Spleen (tissue), 11 donors: ENCODE data around the gene YKT6. TPM values are rescaled to one million over a fixed set of nuclear protein-coding genes. Genes with fewer than 3 reads are reported as not detected.

Experiments
- DNase-seq: peaks from one replicate; pipeline ENCODE4 v3.0.0-alpha.2; 2020
- H3K27ac ChIP-seq, 8 donors: fragments of 200-600 bp; sonication (generic) in 7 of 8; 1 replicate in 4 of 8; 2 replicates in 4 of 8; pipeline versions ENCODE4 v1.5.0 to v1.8.0; 2016 to 2021; ENCODE audit warnings: inconsistent platforms in 4 of 8, mild to moderate bottlenecking in 4 of 8, moderate library complexity in 1 of 8
- H3K27me3 ChIP-seq, 7 donors: fragments of 200-600 bp; sonication (generic) in 6 of 7; replicated peaks in 1 of 7; 1 replicate in 4 of 7; 2 replicates in 3 of 7; pipeline versions ENCODE4 v1.5.0 to v1.8.0; 2016 to 2021; ENCODE audit warnings: inconsistent platforms in 3 of 7, mild to moderate bottlenecking in 1 of 7
- H3K36me3 ChIP-seq, 6 donors: fragments of 200-600 bp; sonication (generic) in 5 of 6; 1 replicate in 4 of 6; 2 replicates in 2 of 6; pipeline versions ENCODE4 v1.5.0 to v1.8.0; 2016 to 2021; ENCODE audit warnings: inconsistent platforms in 2 of 6
- H3K4me1 ChIP-seq, 6 donors: fragments of 200-600 bp; sonication (generic) in 5 of 6; 1 replicate in 3 of 6; 2 replicates in 3 of 6; pipeline versions ENCODE4 v1.5.0 to v1.8.0; 2016 to 2021; ENCODE audit warnings: inconsistent platforms in 3 of 6
- H3K4me3 ChIP-seq, 8 donors: fragments of 200-600 bp; sonication (generic) in 7 of 8; 1 replicate in 4 of 8; 2 replicates in 4 of 8; pipeline versions ENCODE4 v1.5.0 to v1.8.0; 2016 to 2021; ENCODE audit warnings: inconsistent platforms in 4 of 8, mild to moderate bottlenecking in 4 of 8, moderate library complexity in 2 of 8
- H3K9me3 ChIP-seq, 8 donors: fragments of 200-600 bp; sonication (generic) in 7 of 8; 1 replicate in 4 of 8; 2 replicates in 4 of 8; pipeline versions ENCODE4 v1.5.0 to v1.8.0; 2016 to 2021; ENCODE audit warnings: inconsistent platforms in 4 of 8
- POLR2A ChIP-seq, 3 donors: fragments of 450-650 bp; IDR thresholded peaks; one replicate each; pipeline ENCODE4 v1.5.1; 2017; ENCODE audit warnings: antibody characterized with exemption in 3 of 3, mild to moderate bottlenecking in 1 of 3
- POLR2AphosphoS5 ChIP-seq, 3 donors: sonication (generic); formaldehyde crosslinking; IDR thresholded peaks; one replicate each; pipeline ENCODE4 v1.5.1; 2017; ENCODE audit warnings: antibody characterized with exemption in 3 of 3
- WGBS, 5 donors: extraction: QIAGEN DNeasy Blood & Tissue Kit in 3 of 5; methylation state at CpG; one replicate each; pipeline versions ENCODE4 v1.1.5 to v1.1.7; 2013 to 2018; 5-methylcytosine and 5-hydroxymethylcytosine counted together
- intact Hi-C: fragments of 100-400 bp; cut with DNase I; formaldehyde crosslinking; loops from one replicate; pipeline ENCODE4 v1.15.0; 2023; ENCODE audit warnings: low total_unique reads
- polyA plus RNA-seq, 3 donors: library from polyadenylated mRNA; stranded (reverse); fragments of 200-250 nt; gene quantifications; one replicate each; pipeline ENCODE4 v1.2.1, GENCODE V29; 2013
- total RNA-seq, 7 donors: library from RNA; depleted of rRNA in 3 of 7; stranded (reverse); fragments of >200 nt in 3 of 7; fragmentation: NEBNext Ultra II Directional in 4 of 7; extraction: Animal tissue kit (Norgen Biotek cat#: 25700) in 4 of 7; gene quantifications; one replicate each; pipeline versions ENCODE4 v1.1.0 to v1.2.1, GENCODE V29; 2016 to 2021
- TF ChIP-seq, protein P1 (sequence below), 11 experiments: fragments of 200-600 bp in 7 of 11; fragments of 450-650 bp in 4 of 11; sonication (generic) in 4 of 11; IDR thresholded peaks in 8 of 11; conservative IDR thresholded peaks in 3 of 11; 1 replicate in 7 of 11; 2 replicates in 4 of 11; pipeline versions ENCODE4 v1.4.0 to v1.8.0; 2016 to 2021; ENCODE audit warnings: antibody characterized with exemption in 11 of 11, inconsistent platforms in 4 of 11, mild to moderate bottlenecking in 1 of 11
- donor health status: healthy with polysubstance abuse.
- donor health status: DM: no; HTN: no; CAD: no; lungs with moderate emphysema.
- donor health status: DM: no; HTN: no; CAD: no.
- donor health status: Bipolar disorder and iron deficiency.
- donor health status: healthy.
- donor health status: DM: no; HTN: no; CAD: no.
- donor health status: DM: yes; HTN: yes; CAD: no.

YKT6 gene
- total and polyA plus RNA-seq, 10 donors, result 26.9 to 66.4 (median 55.4) TPM

- peak; percentile 69 for DNase-seq
- Histone ChIP-seq H3K27me3 (peaks cover 0 to 10% (median 0%) of the 10 kb centered on the region in 7 donors), H3K9me3 (no peaks in the 10 kb centered on the region), H3K4me3 (no peak overlapping the region), H3K4me1 (no peaks in the 10 kb centered on the region), H3K27ac (no peak overlapping the region), H3K36me3 (peaks cover 0 to 5% (median under 1%) of the 10 kb centered on the region in 6 donors)
- TF ChIP-seq POLR2A (IDR thresholded peaks at IDR 0.05), result no peak
- TF ChIP-seq POLR2AphosphoS5 (IDR thresholded peaks at IDR 0.05), result no peak
- TF ChIP-seq, protein P1, sequence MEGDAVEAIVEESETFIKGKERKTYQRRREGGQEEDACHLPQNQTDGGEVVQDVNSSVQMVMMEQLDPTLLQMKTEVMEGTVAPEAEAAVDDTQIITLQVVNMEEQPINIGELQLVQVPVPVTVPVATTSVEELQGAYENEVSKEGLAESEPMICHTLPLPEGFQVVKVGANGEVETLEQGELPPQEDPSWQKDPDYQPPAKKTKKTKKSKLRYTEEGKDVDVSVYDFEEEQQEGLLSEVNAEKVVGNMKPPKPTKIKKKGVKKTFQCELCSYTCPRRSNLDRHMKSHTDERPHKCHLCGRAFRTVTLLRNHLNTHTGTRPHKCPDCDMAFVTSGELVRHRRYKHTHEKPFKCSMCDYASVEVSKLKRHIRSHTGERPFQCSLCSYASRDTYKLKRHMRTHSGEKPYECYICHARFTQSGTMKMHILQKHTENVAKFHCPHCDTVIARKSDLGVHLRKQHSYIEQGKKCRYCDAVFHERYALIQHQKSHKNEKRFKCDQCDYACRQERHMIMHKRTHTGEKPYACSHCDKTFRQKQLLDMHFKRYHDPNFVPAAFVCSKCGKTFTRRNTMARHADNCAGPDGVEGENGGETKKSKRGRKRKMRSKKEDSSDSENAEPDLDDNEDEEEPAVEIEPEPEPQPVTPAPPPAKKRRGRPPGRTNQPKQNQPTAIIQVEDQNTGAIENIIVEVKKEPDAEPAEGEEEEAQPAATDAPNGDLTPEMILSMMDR (IDR thresholded peaks at IDR 0.05 in 8 of 11, conservative IDR thresholded peaks at IDR 0.05 in 3 of 11), result no peak
- intact Hi-C loops, result no loop called here
- WGBS, 5 donors, result 93 to 97% (median 93%) methylated on average over 18 of the region's 18 CpGs
Measured at GRCh38 chr7:44219371-44220045, 18.7 kb downstream of the YKT6 start.

- no peak overlapping the region for H3K27ac ChIP-seq
- DNase-seq, result peak; percentile 73
- no peak overlapping the region for H3K4me3 ChIP-seq
- TF ChIP-seq POLR2AphosphoS5 (IDR thresholded peaks at IDR 0.05), result no peak
- TF ChIP-seq, protein P1 (IDR thresholded peaks at IDR 0.05 in 8 of 11, conservative IDR thresholded peaks at IDR 0.05 in 3 of 11), result no peak
- no peak for TF ChIP-seq POLR2A (IDR thresholded peaks at IDR 0.05)
- 85 to 98% (median 94%) methylated on average over 16 to 26 of the region's 26 CpGs for WGBS, 5 donors
- peaks cover 0 to under 1% (median 0%) of the 10 kb centered on the region in 6 donors for H3K36me3 ChIP-seq
- peaks cover 0 to 14% (median 0%) of the 10 kb centered on the region in 7 donors for H3K27me3 ChIP-seq
- no peaks in the 10 kb centered on the region for H3K9me3 ChIP-seq
- intact Hi-C loops, result no loop called here
- H3K4me1 ChIP-seq, result no peaks in the 10 kb centered on the region
Measured at GRCh38 chr7:44220046-44220357, 19.2 kb downstream of the YKT6 start.

- Histone ChIP-seq H3K4me1 (no peaks in the 10 kb centered on the region), H3K9me3 (no peaks in the 10 kb centered on the region), H3K36me3 (no peaks in the 10 kb centered on the region), H3K27me3 (peaks cover 0 to 19% (median 4%) of the 10 kb centered on the region in 7 donors), H3K4me3 (no peak overlapping the region), H3K27ac (no peak overlapping the region)
- intact Hi-C loops, result no loop called here
- DNase-seq, result peak; percentile 61
- TF ChIP-seq, protein P1 (IDR thresholded peaks at IDR 0.05 in 8 of 11, conservative IDR thresholded peaks at IDR 0.05 in 3 of 11), result no peak
- TF ChIP-seq POLR2A (IDR thresholded peaks at IDR 0.05) (no peak), POLR2AphosphoS5 (IDR thresholded peaks at IDR 0.05) (no peak)
- WGBS, 5 donors, result 80 to 88% (median 86%) methylated on average over 15 to 24 of the region's 24 CpGs
Measured at GRCh38 chr7:44220358-44221112, 19.8 kb downstream of the YKT6 start.

DNA sequence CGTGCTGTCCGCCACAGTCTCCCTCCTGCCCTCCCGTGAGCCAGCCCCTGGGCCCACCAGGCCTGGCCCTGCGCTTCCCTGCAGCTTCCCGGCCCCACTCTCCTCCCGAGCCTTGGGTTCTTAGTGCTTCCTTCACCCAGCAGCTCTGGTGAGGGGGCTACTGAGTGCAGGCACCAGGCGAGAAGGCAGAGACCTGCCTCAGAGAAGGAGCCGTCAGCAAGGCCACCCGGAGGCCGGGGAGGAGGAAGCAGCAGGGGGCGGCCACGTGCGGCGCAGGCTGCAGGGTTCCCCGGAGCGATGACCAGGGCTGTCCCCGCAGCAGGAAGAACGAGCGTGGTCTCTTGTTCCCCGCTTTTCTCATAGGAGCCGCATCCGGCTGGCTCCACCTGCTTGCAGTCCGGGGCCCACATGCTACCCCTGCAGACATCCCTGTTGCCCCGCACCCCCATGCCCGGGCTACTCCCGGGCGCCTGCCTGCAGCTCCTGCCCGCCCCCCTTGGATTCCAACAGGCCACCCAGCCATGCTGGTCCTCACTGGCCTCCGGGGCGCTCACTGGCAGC, 20.5 kb downstream of the YKT6 start:
- peaks cover 0 to 27% (median 12%) of the 10 kb centered on the region in 7 donors for H3K27me3 ChIP-seq
- TF ChIP-seq POLR2A (IDR thresholded peaks at IDR 0.05), result no peak
- no peak for TF ChIP-seq POLR2AphosphoS5 (IDR thresholded peaks at IDR 0.05)
- TF ChIP-seq, protein P1 (IDR thresholded peaks at IDR 0.05 in 8 of 11, conservative IDR thresholded peaks at IDR 0.05 in 3 of 11), result no peak
- no peak overlapping the region for H3K4me3 ChIP-seq
- 67 to 88% (median 73%) methylated on average over 16 to 30 of the region's 30 CpGs for WGBS, 5 donors
- no peak overlapping the region for H3K27ac ChIP-seq
- H3K9me3 ChIP-seq, result no peaks in the 10 kb centered on the region
- no peaks in the 10 kb centered on the region for H3K36me3 ChIP-seq
- H3K4me1 ChIP-seq, result no peaks in the 10 kb centered on the region
- intact Hi-C loops, result no loop called here
- peak; percentile 73 for DNase-seq
